Fibroblast of villous mesenchyme (primary cell): ENCODE measurements around the gene CCKAR. TPM values are rescaled to one million over a fixed set of nuclear protein-coding genes. Genes with fewer than 3 reads are reported as not detected.

ENCODE experiments used
- DNase-seq: peaks from one replicate; pipeline ENCODE4 v3.0.0-alpha.2; 2010; ENCODE audit warnings: low read depth
- H3K4me3 ChIP-seq: 2 replicates; pipeline ENCODE4 v1.5.1; 2011; ENCODE audit warnings: low read depth, mild to moderate bottlenecking, low read length
- total RNA-seq: library from RNA; depleted of rRNA; stranded (reverse); fragments of >200 nt; gene quantifications from 2 replicates; pipeline ENCODE4 v1.2.3, GENCODE V29; 2012
- TF ChIP-seq, protein P1 (sequence below): IDR thresholded peaks from 2 replicates; pipeline ENCODE4 v1.5.1; 2012; ENCODE audit warnings: low read depth, mild to moderate bottlenecking, low read length; ENCODE audit not compliant: insufficient read depth

Gene CCKAR
- total RNA-seq, 1 donor, result 0.43 TPM

GRCh38 chr4:26471890-26472289 lies 18.4 kb downstream of the CCKAR start:
- no peak for DNase-seq
- no peak overlapping the region for H3K4me3 ChIP-seq
- TF ChIP-seq, protein P1, sequence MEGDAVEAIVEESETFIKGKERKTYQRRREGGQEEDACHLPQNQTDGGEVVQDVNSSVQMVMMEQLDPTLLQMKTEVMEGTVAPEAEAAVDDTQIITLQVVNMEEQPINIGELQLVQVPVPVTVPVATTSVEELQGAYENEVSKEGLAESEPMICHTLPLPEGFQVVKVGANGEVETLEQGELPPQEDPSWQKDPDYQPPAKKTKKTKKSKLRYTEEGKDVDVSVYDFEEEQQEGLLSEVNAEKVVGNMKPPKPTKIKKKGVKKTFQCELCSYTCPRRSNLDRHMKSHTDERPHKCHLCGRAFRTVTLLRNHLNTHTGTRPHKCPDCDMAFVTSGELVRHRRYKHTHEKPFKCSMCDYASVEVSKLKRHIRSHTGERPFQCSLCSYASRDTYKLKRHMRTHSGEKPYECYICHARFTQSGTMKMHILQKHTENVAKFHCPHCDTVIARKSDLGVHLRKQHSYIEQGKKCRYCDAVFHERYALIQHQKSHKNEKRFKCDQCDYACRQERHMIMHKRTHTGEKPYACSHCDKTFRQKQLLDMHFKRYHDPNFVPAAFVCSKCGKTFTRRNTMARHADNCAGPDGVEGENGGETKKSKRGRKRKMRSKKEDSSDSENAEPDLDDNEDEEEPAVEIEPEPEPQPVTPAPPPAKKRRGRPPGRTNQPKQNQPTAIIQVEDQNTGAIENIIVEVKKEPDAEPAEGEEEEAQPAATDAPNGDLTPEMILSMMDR, result no peak

- TF ChIP-seq, protein P1, result no peak
- no peak for DNase-seq
- no peak overlapping the region for H3K4me3 ChIP-seq
Measured at GRCh38 chr4:26468977-26469376, 21.3 kb downstream of the CCKAR start.

GRCh38 chr4:26468283-26468949 lies 21.9 kb downstream of the CCKAR start:
- TF ChIP-seq, protein P1, result no peak
- H3K4me3 ChIP-seq, result no peak overlapping the region
- no peak for DNase-seq

DNA sequence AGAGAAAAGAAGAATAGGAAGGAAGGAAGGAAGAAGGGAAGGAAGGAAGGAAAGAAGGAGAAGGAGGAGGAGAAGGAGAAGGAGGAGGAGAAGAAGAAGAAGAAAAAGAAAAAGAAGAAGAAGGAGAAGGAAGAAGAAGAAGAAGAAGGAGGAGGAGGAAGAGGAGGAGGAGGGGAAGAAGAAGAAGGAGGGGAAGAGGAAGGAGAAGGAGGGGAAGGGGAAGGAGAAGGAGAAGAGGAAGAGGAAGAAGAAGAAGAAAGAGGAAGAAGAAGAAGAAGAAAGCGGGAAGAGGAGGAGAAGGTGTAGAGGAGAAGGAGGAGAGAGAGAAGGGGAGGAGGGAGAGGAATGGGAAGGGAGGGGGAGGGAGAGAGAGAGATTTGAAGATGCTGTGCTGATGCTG lies 22.6 kb downstream of the CCKAR start:
- no peak for DNase-seq
- TF ChIP-seq, protein P1, result no peak

DNA sequence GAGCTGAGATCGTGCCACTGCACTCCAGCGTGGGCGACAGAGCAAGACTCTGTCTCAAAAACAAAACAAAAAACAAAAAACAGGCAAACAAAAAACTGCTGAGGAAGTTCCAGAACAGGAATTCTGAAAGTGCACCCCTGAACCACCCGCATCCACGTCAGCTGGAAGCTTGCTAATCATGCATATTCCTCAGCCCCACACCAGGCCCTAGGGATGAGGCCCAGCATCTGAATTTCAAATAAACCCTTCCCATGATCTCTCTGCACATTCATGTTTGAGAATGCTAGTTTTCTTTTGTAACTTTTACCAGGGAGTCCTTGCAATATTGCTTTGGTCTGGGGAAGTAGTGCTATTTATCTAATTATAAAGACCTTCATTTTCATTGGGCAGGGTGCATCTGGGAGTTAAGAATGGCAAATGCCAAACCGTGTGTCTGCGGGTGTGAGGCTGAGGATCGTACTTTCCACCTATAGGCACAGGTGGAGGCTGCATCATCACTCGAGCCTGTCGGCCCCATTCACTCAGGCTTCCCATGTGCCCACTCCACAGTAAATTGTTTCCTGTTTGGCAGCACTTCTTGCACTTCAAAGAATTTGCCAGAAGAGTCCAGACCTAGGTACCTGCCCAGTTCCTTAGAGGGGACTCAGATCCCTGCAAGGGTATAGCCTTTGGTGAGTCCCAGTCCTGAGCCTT lies 23.6 kb downstream of the CCKAR start:
- no peak for DNase-seq
- no peak overlapping the region for H3K4me3 ChIP-seq
- TF ChIP-seq, protein P1, result no peak

More for the DNA sequence above, 22.6 kb downstream of the CCKAR start:
- H3K4me3 ChIP-seq, result no peak overlapping the region

DNA sequence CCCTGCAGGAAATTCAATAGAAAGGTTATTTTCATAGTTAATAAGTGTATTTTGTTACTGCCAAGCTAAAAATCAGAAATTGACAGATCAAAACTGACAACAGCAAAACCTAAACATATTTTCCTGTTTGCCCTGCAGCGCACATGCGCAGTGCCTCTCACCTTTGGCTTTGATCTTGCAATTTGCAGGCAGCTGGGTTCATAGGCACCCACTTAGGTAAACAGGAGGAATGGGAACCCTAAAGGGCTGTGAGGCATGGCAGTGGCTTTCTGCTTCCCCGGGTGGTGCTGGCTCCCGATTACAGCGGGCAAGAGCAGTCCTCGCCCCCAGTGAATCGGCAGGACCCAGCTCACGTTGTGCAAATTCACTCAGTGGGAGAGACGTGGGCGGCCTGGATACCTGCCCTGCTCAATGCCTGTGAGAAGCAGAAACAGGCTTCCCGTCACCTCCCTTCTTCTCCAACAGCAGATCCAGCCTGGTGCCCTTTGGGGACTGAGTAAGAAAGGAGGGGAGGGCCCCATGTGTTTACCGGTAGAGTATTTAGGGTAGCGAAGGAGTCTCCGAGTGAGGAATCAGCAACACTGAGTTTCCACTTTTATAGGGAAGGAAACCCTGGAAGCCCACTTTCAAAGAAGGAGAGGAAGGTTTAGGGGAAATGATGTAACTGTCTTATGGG lies 25.7 kb downstream of the CCKAR start:
- TF ChIP-seq, protein P1, result no peak
- no peak for DNase-seq

More for the DNA sequence above, 25.7 kb downstream of the CCKAR start:
- H3K4me3 ChIP-seq, result no peak overlapping the region
